ENCODE measurements around the gene VAMP1. TPM values are rescaled to one million over a fixed set of nuclear protein-coding genes. Genes with fewer than 3 reads are reported as not detected.

Gene VAMP1
- total RNA-seq = 10 to 100 TPM in 3 of 4 donors, 1 to 10 TPM in 1; 7.5 to 25.9 (median 12.8) TPM

- intact Hi-C loops (cut with DNase I) = no loop called here
- peaks cover 3 to 5% of the 10 kb centered on the region in 2 donors for H3K36me3 ChIP-seq
- H3K27me3 ChIP-seq = no peaks in the 10 kb centered on the region
- H3K9me3 ChIP-seq = no peaks in the 10 kb centered on the region
- H3K4me3 ChIP-seq (replicated peaks in 1 of 3) = peak within 1 kb of the TSS; percentile 67 to 76 (median 74)
- WGBS, 2 donors = 0 to 1% methylated on average over 18 to 22 of the region's 69 CpGs
- peaks cover 7 to 21% of the 10 kb centered on the region in 2 donors for H3K4me1 ChIP-seq
- H3K27ac ChIP-seq = peak within 1 kb of the TSS; percentile 62 to 82 (median 69)
- DNase-seq = peak; percentile 99
- peak; percentile 92 to 100 for TF ChIP-seq POLR2A (IDR thresholded peaks at IDR 0.05)
- TF ChIP-seq CTCF (IDR thresholded peaks at IDR 0.05) = peak in 1 of 6 experiments; percentile 10
Measured at GRCh38 chr12:6470375-6471163, at the start of gene VAMP1. VAMP1 (minus strand) TSS chr12:6470677; CDS start chr12:6470531, 146 bp downstream.

- Histone ChIP-seq H3K4me3 (replicated peaks in 1 of 3) (no peak overlapping the region), H3K27ac (no peak overlapping the region), H3K27me3 (no peaks in the 10 kb centered on the region), H3K4me1 (no peaks in the 10 kb centered on the region), H3K9me3 (no peaks in the 10 kb centered on the region), H3K36me3 (peaks cover 62% of the 10 kb centered on the region in 2 donors)
- DNase-seq = no peak
- WGBS, 2 donors = 74 to 79% methylated on average over 3 of the region's 3 CpGs
- no peak for TF ChIP-seq CTCF (IDR thresholded peaks at IDR 0.05)
- intact Hi-C loops (cut with DNase I) = no loop called here
Measured at GRCh38 chr12:6520186-6520585, 49.7 kb upstream of the VAMP1 start.

GRCh38 chr12:6508087-6508486, 37.6 kb upstream of the VAMP1 start:
- Histone ChIP-seq H3K4me1 (no peaks in the 10 kb centered on the region), H3K27ac (no peak overlapping the region), H3K36me3 (peaks cover 10 to 19% of the 10 kb centered on the region in 2 donors), H3K4me3 (replicated peaks in 1 of 3) (no peak overlapping the region), H3K27me3 (no peaks in the 10 kb centered on the region), H3K9me3 (no peaks in the 10 kb centered on the region)
- WGBS, 2 donors = 81 to 83% methylated on average over 7 of the region's 7 CpGs
- intact Hi-C loops (cut with DNase I) = no loop called here
- no peak for TF ChIP-seq POLR2A (IDR thresholded peaks at IDR 0.05)
- TF ChIP-seq CTCF (IDR thresholded peaks at IDR 0.05) = no peak
- DNase-seq = no peak

GRCh38 chr12:6507102-6507998, 36.9 kb upstream of the VAMP1 start:
- Histone ChIP-seq H3K36me3 (peaks cover 7 to 11% of the 10 kb centered on the region in 2 donors), H3K9me3 (no peaks in the 10 kb centered on the region), H3K4me1 (no peaks in the 10 kb centered on the region), H3K27ac (no peak overlapping the region), H3K4me3 (replicated peaks in 1 of 3) (no peak overlapping the region), H3K27me3 (no peaks in the 10 kb centered on the region)
- WGBS, 2 donors = 87 to 88% methylated on average over 12 of the region's 12 CpGs
- TF ChIP-seq POLR2A (IDR thresholded peaks at IDR 0.05) = no peak
- no peak for TF ChIP-seq CTCF (IDR thresholded peaks at IDR 0.05)
- DNase-seq = no peak
- intact Hi-C loops (cut with DNase I) = no loop called here
